ENCODE results near the gene MSH5. TPM values are rescaled to one million over a fixed set of nuclear protein-coding genes. Genes with fewer than 3 reads are reported as not detected.
A peak's percentile ranks its signal among the peaks of the same experiment; 100 is the strongest.
"Not testable (repeated sequence)": the region's sequence is repeated elsewhere in the genome, so short reads cannot be mapped to it uniquely, and the experiment has no call there.

The MSH5 gene
- total RNA-seq, 3 donors from 2014 or later (not counting 1 experiment from before 2014, with no cell fraction given): 28.2 to 44.6 (median 43.7) TPM

- Mint-ChIP-seq H3K36me3 (no peaks in the 10 kb centered on the region), H3K27ac (peak overlapping the region; percentile 5 to 96), H3K27me3 (ENCODE audit: low read depth in 2 of 2) (no peaks in the 10 kb centered on the region), H3K4me3 (peak overlapping the region; percentile 2), H3K9me3 (no peaks in the 10 kb centered on the region), H3K4me1 (peaks cover 25 to 30% of the 10 kb centered on the region in 2 donors)
- ATAC-seq (no peak), DNase-seq (no peak)
- intact Hi-C loops (cut with micrococcal nuclease): loop anchor here (5.0 kb wide), 1 partner anchor 35 kb away; no protein-coding TSS in a partner anchor
- Histone ChIP-seq H3K27ac (ENCODE audit: low read length) (peak overlapping the region; percentile 60), H3K9me3 (ENCODE audit: control insufficient read depth, insufficient read depth, low read length) (no peaks in the 10 kb centered on the region), H3K36me3 (ENCODE audit: control insufficient read depth, insufficient read depth, low read length) (peaks cover 5% of the 10 kb centered on the region), H3K4me3 (ENCODE audit: low read length) (no peak overlapping the region), H3K4me1 (ENCODE audit: control insufficient read depth, insufficient read depth, low read length) (peaks cover 31% of the 10 kb centered on the region), H3K27me3 (ENCODE audit: control insufficient read depth, insufficient read depth, low read length) (no peaks in the 10 kb centered on the region)
- TF ChIP-seq, protein P1, sequence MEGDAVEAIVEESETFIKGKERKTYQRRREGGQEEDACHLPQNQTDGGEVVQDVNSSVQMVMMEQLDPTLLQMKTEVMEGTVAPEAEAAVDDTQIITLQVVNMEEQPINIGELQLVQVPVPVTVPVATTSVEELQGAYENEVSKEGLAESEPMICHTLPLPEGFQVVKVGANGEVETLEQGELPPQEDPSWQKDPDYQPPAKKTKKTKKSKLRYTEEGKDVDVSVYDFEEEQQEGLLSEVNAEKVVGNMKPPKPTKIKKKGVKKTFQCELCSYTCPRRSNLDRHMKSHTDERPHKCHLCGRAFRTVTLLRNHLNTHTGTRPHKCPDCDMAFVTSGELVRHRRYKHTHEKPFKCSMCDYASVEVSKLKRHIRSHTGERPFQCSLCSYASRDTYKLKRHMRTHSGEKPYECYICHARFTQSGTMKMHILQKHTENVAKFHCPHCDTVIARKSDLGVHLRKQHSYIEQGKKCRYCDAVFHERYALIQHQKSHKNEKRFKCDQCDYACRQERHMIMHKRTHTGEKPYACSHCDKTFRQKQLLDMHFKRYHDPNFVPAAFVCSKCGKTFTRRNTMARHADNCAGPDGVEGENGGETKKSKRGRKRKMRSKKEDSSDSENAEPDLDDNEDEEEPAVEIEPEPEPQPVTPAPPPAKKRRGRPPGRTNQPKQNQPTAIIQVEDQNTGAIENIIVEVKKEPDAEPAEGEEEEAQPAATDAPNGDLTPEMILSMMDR (IDR thresholded peaks at IDR 0.05): no peak
- 79% methylated on average over 2 of the region's 2 CpGs for WGBS (ENCODE audit: insufficient coverage)
Measured at GRCh38 chr6:31796993-31797385, 57.2 kb downstream of the MSH5 start.

DNA sequence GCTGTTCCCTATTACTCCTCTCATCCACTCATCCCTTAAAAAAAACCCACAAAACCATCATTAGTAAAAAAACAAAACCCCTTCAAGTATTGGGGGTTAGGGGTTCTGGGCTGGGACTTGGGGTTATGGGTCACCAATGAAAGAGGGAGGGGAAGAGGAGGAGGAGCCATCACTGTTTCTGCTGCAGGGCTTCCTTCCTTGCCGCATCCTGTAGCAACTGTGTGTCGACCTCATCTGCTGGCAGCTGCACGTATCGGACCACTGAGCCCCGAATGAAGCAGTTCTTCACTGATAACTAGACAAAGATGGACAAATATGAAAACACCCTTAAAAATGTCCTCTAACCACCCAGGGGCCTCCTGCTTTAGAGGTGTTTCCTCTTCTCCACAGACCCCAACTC lies 57.8 kb downstream of the MSH5 start:
- TF ChIP-seq, protein P1 (IDR thresholded peaks at IDR 0.05): no peak
- Histone ChIP-seq H3K4me1 (ENCODE audit: control insufficient read depth, insufficient read depth, low read length) (peaks cover 31% of the 10 kb centered on the region), H3K27ac (ENCODE audit: low read length) (peak overlapping the region; percentile 60), H3K36me3 (ENCODE audit: control insufficient read depth, insufficient read depth, low read length) (peaks cover 3% of the 10 kb centered on the region), H3K4me3 (ENCODE audit: low read length) (no peak overlapping the region), H3K9me3 (ENCODE audit: control insufficient read depth, insufficient read depth, low read length) (no peaks in the 10 kb centered on the region), H3K27me3 (ENCODE audit: control insufficient read depth, insufficient read depth, low read length) (no peaks in the 10 kb centered on the region)
- ATAC-seq: no peak
- no peaks in the 10 kb centered on the region for H3K27me3 Mint-ChIP-seq (ENCODE audit: low read depth in 2 of 2)
- 9% methylated on average over 5 of the region's 5 CpGs for WGBS (ENCODE audit: insufficient coverage)
- intact Hi-C loops (cut with micrococcal nuclease): loop anchor here (5.0 kb wide), 1 partner anchor 35 kb away; no protein-coding TSS in a partner anchor
- H3K27ac Mint-ChIP-seq: peak overlapping the region; percentile 5 to 96
- H3K9me3 Mint-ChIP-seq: no peaks in the 10 kb centered on the region
- peaks cover 25 to 30% of the 10 kb centered on the region in 2 donors for H3K4me1 Mint-ChIP-seq
- peak overlapping the region; percentile 61 for H3K4me3 Mint-ChIP-seq
- peak in 1 of 2 donors; percentile 71 for DNase-seq
- H3K36me3 Mint-ChIP-seq: no peaks in the 10 kb centered on the region

- H3K36me3 ChIP-seq (ENCODE audit: control insufficient read depth, insufficient read depth, low read length): peaks cover 2% of the 10 kb centered on the region
- Mint-ChIP-seq H3K4me3 (no peak overlapping the region), H3K27ac (no peak overlapping the region), H3K9me3 (no peaks in the 10 kb centered on the region), H3K4me1 (peaks cover 13 to 18% of the 10 kb centered on the region in 2 donors), H3K36me3 (no peaks in the 10 kb centered on the region), H3K27me3 (ENCODE audit: low read depth in 2 of 2) (no peaks in the 10 kb centered on the region)
- ATAC-seq (no peak), DNase-seq (no peak)
- intact Hi-C loops (cut with micrococcal nuclease): loop anchor here (5.0 kb wide), 1 partner anchor 33 kb away; no protein-coding TSS in a partner anchor
- TF ChIP-seq, protein P1 (IDR thresholded peaks at IDR 0.05): no peak
- no peaks in the 10 kb centered on the region for H3K9me3 ChIP-seq (ENCODE audit: control insufficient read depth, insufficient read depth, low read length)
- 96% methylated on average over 11 of the region's 12 CpGs for WGBS (ENCODE audit: insufficient coverage)
- H3K4me3 ChIP-seq (ENCODE audit: low read length): no peak overlapping the region
- no peak overlapping the region for H3K27ac ChIP-seq (ENCODE audit: low read length)
- H3K27me3 ChIP-seq (ENCODE audit: control insufficient read depth, insufficient read depth, low read length): no peaks in the 10 kb centered on the region
- peaks cover 27% of the 10 kb centered on the region for H3K4me1 ChIP-seq (ENCODE audit: control insufficient read depth, insufficient read depth, low read length)
Measured at GRCh38 chr6:31799781-31800180, 60.0 kb downstream of the MSH5 start.

DNA sequence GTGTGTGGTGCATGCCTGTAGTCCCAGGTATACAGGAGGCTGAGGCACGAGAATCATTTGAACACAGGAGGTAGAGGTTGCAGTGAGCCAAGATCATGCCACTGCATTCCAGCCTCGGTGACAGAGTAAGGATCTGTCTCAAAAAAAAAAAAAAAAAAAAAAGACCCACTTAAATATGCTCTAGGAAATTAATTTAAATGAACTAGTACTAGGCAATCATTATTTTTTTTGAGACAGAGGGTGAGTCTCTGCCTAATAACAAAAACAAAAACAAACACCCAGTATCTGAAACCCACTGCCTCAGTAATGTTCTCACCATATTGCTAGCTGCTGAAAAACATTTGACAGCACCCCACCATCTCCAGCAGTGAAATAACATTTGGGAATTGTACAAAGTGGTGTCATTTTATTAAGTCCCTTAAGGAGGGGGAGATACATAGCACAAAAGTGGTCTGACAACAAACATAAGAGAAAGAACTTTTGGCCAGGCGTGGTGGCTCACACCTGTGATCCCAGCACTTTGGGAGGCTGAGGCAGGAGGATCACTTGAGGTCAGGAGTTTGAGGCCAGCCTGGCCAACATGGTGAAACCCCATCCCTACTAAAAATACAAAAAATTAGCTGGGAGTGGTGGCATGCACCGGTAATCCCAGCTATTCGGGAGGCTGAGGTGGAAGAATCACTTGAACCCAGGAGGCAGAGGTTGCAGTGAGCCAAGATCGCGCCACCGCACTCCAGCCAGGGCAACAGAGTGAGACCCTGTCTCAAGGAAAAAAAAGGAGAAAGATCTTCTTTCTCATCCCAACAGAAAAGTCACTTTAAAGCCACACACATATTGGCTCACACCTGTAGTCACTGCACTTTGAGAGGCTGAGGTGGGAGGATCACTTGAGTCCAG lies 61.5 kb downstream of the MSH5 start:
- H3K27ac Mint-ChIP-seq; H3K4me3 Mint-ChIP-seq; H3K27me3 ChIP-seq (ENCODE audit: control insufficient read depth, insufficient read depth, low read length); H3K27ac ChIP-seq (ENCODE audit: low read length); ATAC-seq; H3K27me3 Mint-ChIP-seq (ENCODE audit: low read depth in 2 of 2); H3K9me3 Mint-ChIP-seq; DNase-seq; intact Hi-C loops (cut with micrococcal nuclease); H3K4me3 ChIP-seq (ENCODE audit: low read length); H3K9me3 ChIP-seq (ENCODE audit: control insufficient read depth, insufficient read depth, low read length); H3K36me3 Mint-ChIP-seq; H3K36me3 ChIP-seq (ENCODE audit: control insufficient read depth, insufficient read depth, low read length): not testable (repeated sequence)
- peaks cover 27% of the 10 kb centered on the region for H3K4me1 ChIP-seq (ENCODE audit: control insufficient read depth, insufficient read depth, low read length)
- WGBS (ENCODE audit: insufficient coverage): 97% methylated on average over 6 of the region's 8 CpGs
- peaks cover 12 to 18% of the 10 kb centered on the region in 2 donors for H3K4me1 Mint-ChIP-seq
